KOPT-K1 (cell line): ENCODE measurements around the gene AGTRAP.
A peak's percentile ranks its signal among the peaks of the same experiment; 100 is the strongest.

Experiments used
- H3K27ac ChIP-seq: fragments of 200-600 bp; sonication (generic); 2 replicates; pipeline ENCODE4 v1.5.1; 2016; ENCODE audit warnings: antibody characterized with exemption, mild to moderate bottlenecking, low read depth, low read length; ENCODE audit not compliant: poor library complexity, severe bottlenecking
- H3K36me3 ChIP-seq: fragments of 200-600 bp; sonication (generic); 2 replicates; pipeline ENCODE4 v1.5.1; 2017; ENCODE audit warnings: antibody characterized with exemption, mild to moderate bottlenecking, low read length, moderate library complexity; ENCODE audit not compliant: insufficient read depth
- H3K9me3 ChIP-seq: fragments of 200-600 bp; sonication (generic); 2 replicates; pipeline ENCODE4 v1.5.1; 2017; ENCODE audit warnings: antibody characterized with exemption, low read length, mild to moderate bottlenecking; ENCODE audit not compliant: insufficient read depth, poor library complexity, severe bottlenecking

The AGTRAP gene, protein sequence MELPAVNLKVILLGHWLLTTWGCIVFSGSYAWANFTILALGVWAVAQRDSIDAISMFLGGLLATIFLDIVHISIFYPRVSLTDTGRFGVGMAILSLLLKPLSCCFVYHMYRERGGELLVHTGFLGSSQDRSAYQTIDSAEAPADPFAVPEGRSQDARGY

GRCh38 chr1:11735854-11736745 is at the start of gene AGTRAP:
AGTRAP (plus strand) TSS chr1:11736136; CDS start chr1:11736209, 73 bp downstream.
- Histone ChIP-seq H3K27ac (peak within 1 kb of the TSS; percentile 61), H3K36me3 (no peaks in the 10 kb centered on the region), H3K9me3 (no peaks in the 10 kb centered on the region)

DNA sequence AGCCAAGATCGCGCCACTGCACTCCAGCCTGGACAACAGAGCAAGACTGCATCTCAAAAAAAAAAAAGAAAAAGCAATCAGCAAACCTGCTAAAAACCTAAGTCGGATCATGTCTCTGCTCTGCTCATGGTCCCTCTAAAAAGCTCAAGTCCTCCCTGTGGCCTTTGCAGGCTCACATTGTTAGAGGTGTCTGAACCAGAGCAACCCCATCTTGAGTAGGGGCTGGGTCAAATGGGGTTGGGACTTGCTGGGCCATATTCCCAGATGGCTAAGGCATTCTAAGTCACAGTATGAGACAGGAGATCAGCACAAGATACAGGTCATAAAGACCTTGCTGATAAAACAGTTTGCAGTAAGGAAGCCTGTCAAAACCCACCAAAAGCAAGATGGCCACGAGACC is 47.4 kb upstream of the AGTRAP start:
- Histone ChIP-seq H3K9me3 (no peaks in the 10 kb centered on the region), H3K27ac (no peak overlapping the region), H3K36me3 (no peaks in the 10 kb centered on the region)

DNA sequence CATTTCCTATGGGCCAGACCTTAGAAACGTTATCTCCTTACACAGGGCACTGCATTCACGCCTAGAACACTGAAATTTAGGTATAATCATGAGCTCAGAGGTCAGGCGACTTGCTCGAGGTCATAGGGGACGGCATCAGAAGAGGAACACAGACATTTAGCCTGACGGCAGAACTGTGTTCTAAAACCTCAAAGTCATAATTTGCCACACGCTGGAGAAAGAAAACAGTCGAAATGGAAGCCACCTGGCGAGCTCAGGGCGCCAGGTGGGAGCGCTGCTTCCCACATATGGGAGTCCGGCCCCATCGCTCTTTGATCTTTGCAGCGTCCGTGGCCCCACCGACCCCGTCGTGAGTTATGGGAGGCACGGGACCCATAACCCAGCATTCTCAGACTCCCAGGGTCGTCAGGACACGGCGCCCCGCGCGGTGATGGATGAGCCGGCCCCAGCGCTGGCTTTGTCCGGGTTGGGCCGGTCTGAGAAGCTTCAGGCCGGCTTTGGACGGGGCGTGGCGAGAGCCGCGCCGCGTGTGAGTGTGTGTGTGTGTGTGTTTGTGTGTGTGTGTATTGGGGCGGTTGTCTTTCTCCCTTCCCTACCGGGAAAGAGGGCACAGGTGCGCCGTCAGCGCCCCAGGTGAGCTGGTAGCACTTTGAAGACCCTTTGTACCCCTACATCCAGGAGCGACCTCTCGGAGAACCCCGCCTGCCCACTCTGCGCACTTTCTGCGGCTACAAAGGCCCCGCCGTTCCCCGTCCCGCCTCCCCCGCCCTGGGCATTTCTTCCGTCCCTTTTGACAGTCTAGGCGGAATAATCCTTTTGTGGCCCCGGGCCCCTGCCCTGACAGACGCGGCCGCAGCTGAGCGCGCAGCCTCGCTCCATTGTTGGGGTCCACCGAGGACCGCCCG is 45.3 kb upstream of the AGTRAP start:
- H3K27ac ChIP-seq: peak overlapping the region; percentile 52
- H3K9me3 ChIP-seq: no peaks in the 10 kb centered on the region
- H3K36me3 ChIP-seq: no peaks in the 10 kb centered on the region

DNA sequence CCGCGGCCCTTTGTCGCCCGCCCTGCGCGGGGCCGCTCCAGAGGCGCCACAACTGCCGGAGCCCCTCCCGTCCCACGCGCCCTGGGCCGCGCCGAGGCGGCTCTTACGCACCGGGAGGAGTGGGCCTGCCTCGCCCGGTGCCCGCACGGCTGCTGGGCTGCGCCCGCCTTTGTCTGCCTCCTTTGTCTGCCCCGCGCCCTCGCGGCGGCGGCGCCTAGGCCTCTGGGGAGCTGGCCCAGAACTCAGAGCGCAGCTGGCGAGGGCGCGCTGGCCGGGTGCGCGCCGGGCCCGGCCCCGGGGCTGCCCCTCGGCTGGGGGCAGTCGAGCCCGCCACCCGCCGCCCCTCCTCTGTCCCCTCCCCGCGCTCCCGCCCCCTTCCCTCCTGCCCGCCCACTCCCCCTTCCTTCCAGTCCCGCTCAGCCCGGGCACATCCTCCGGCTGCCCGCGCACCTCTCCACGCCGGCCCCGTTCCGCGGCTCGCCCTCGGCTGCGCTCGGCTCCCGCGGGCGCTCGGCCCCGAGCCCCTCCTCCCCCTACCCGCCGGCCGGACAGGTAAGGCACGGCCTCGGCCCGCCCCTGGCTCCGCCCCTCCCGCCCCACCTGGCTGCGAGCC is 44.5 kb upstream of the AGTRAP start, which contains the start of gene DRAXIN:
Gene DRAXIN (plus strand): TSS at position 409 of the 613 bp plus-strand sequence. CDS start 14,549 bp downstream, outside the sequence.
- no peaks in the 10 kb centered on the region for H3K36me3 ChIP-seq
- H3K9me3 ChIP-seq: no peaks in the 10 kb centered on the region
- H3K27ac ChIP-seq: peak within 1 kb of the TSS; percentile 52

- Histone ChIP-seq H3K9me3 (no peaks in the 10 kb centered on the region), H3K36me3 (no peaks in the 10 kb centered on the region), H3K27ac (no peak overlapping the region)
These were observed 43.8 kb upstream of the AGTRAP start for GRCh38 chr1:11691928-11692711.

DNA sequence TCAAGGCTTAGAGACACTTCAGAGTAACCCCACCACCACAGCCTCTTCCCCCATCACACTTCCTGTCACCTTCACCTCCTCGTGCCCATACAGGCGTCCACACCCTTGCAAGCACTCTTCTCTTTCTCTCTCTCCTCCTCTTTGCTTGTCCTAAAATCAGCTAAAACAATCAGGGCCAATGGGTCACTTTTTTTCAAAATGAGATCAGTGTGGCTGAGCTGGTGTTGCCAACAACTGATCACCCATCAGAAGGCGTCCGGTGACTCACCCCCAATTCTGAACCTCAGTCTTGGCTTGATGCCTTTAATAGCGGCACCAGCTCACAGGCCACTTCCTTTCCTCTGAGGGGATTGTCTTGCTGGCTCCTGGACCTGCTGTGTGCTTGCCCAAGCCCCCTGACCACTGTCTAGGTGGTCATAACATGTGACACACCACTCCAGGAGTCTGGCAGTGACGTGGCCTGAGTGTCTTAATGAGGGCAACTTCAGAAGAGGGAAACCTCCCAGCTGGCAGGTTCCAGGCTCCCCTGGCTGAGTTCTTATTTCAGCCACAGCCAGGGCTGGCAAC is 42.8 kb upstream of the AGTRAP start:
- no peak overlapping the region for H3K27ac ChIP-seq
- H3K9me3 ChIP-seq: no peaks in the 10 kb centered on the region
- no peaks in the 10 kb centered on the region for H3K36me3 ChIP-seq

- Histone ChIP-seq H3K36me3 (no peaks in the 10 kb centered on the region), H3K27ac (no peak overlapping the region)
These were observed 42.0 kb upstream of the AGTRAP start for GRCh38 chr1:11693917-11694316.

GRCh38 chr1:11695861-11696260 is 40.1 kb upstream of the AGTRAP start:
- no peaks in the 10 kb centered on the region for H3K9me3 ChIP-seq
- no peak overlapping the region for H3K27ac ChIP-seq
- no peaks in the 10 kb centered on the region for H3K36me3 ChIP-seq

More at GRCh38 chr1:11693917-11694316, 42.0 kb upstream of the AGTRAP start:
- no peaks in the 10 kb centered on the region for H3K9me3 ChIP-seq

GRCh38 chr1:11697188-11697892 is 38.6 kb upstream of the AGTRAP start:
- Histone ChIP-seq H3K9me3 (no peaks in the 10 kb centered on the region), H3K27ac (peak overlapping the region; percentile 61), H3K36me3 (no peaks in the 10 kb centered on the region)

GRCh38 chr1:11697893-11698210 is 38.1 kb upstream of the AGTRAP start:
- Histone ChIP-seq H3K27ac (peak overlapping the region; percentile 61), H3K36me3 (no peaks in the 10 kb centered on the region), H3K9me3 (no peaks in the 10 kb centered on the region)

GRCh38 chr1:11700601-11701467 is 35.1 kb upstream of the AGTRAP start:
- Histone ChIP-seq H3K27ac (no peak overlapping the region), H3K9me3 (no peaks in the 10 kb centered on the region)

DNA sequence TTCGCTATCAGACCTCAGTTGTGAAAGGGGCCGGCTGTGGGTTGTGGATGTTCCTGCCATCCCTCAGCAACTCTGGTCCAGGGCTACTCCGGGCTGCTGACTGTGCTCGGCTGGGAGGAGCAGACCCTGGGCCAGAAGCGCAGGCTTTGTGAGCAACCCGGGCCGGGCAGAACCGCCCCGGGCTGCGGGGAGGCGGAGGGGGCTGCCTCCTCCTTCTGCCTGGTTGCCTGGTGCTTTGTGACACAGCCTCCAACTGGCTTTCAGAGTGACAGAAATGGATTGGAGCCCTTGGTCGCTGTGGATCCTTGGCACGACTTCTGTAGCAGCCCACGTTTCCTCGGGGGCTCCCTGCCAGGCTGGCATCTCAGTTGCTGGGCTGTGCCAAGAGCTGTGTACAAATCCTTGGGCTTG is 34.4 kb upstream of the AGTRAP start:
- no peaks in the 10 kb centered on the region for H3K36me3 ChIP-seq
- no peak overlapping the region for H3K27ac ChIP-seq
- no peaks in the 10 kb centered on the region for H3K9me3 ChIP-seq

More at GRCh38 chr1:11700601-11701467, 35.1 kb upstream of the AGTRAP start:
- H3K36me3 ChIP-seq: no peaks in the 10 kb centered on the region
